DND-41 (cell line): Measurements from ENCODE around the gene XPR1.

Experiments
- CTCF ChIP-seq: IDR thresholded peaks from 2 replicates; pipeline ENCODE4 v1.5.1; 2012; ENCODE audit warnings: borderline replicate concordance, low read length, moderate library complexity, mild to moderate bottlenecking; ENCODE audit not compliant: poor library complexity, severe bottlenecking; ENCODE audit errors: extremely low read depth
- EZH2 ChIP-seq: IDR thresholded peaks from 3 replicates; pipeline ENCODE4 v1.6.1; 2012; ENCODE audit warnings: borderline replicate concordance, low read depth, mild to moderate bottlenecking, moderate library complexity, low read length, inconsistent platforms; ENCODE audit not compliant: severe bottlenecking

GRCh38 chr1:180777072-180777689, 145.4 kb downstream of the XPR1 start:
- TF ChIP-seq CTCF (no peak), EZH2 (no peak)
